Measurements from ENCODE around the gene TAPT1. TPM values are rescaled to one million over a fixed set of nuclear protein-coding genes. Genes with fewer than 3 reads are reported as not detected.

The TAPT1 gene
- total RNA-seq, 1 experiment from 2014 or later: 11.1 TPM

GRCh38 chr4:16197876-16198665 lies 28.2 kb downstream of the TAPT1 start:
- H3K4me1 ChIP-seq (ENCODE audit: insufficient read depth, low read length): no peaks in the 10 kb centered on the region

More at GRCh38 chr4:16197876-16198665, 28.2 kb downstream of the TAPT1 start:
- Histone ChIP-seq H2BK5ac (ENCODE audit: insufficient read length, low read length) (no peak overlapping the region), H2BK15ac (ENCODE audit: low read depth, low read length) (no peak overlapping the region), H3K4ac (ENCODE audit: low read depth, low read length) (no peak overlapping the region), H3K27ac (ENCODE audit: insufficient read length, low read depth, low read length) (no peak overlapping the region), H3K23ac (ENCODE audit: insufficient read length, low read depth, low read length) (no peak overlapping the region), H2BK12ac (ENCODE audit: insufficient read length, low read depth, low read length) (no peak overlapping the region), H3K79me2 (ENCODE audit: insufficient read depth, low read length) (no peaks in the 10 kb centered on the region), H3T11ph (ENCODE audit: low read length) (no peak overlapping the region), H2BK20ac (ENCODE audit: low read depth, low read length, poor library complexity, severe bottlenecking) (no peak overlapping the region), H3K9ac (ENCODE audit: extremely low read depth, insufficient read length, low read length) (no peak overlapping the region), H2AFZ (ENCODE audit: low read length) (no peak overlapping the region), H4K20me1 (ENCODE audit: control insufficient read depth, insufficient read depth, insufficient read length) (no peaks in the 10 kb centered on the region), H3K56ac (ENCODE audit: insufficient read length, low read depth, low read length) (no peak overlapping the region), H4K5ac (ENCODE audit: insufficient read length, low read depth, low read length) (no peak overlapping the region), H3K4me2 (ENCODE audit: insufficient read depth, insufficient read length, low read length) (no peak overlapping the region), H3K79me1 (ENCODE audit: insufficient read depth, low read depth, low read length, poor library complexity, severe bottlenecking) (no peaks in the 10 kb centered on the region), H3K9me3 (ENCODE audit: control insufficient read depth, low read depth, low read length) (no peaks in the 10 kb centered on the region), H4K8ac (replicated peaks; ENCODE audit: insufficient read length, low read depth, low read length) (no peak overlapping the region), H3K27me3 (ENCODE audit: insufficient read depth, low read length) (no peaks in the 10 kb centered on the region; the same call in 1 of the 2 replicates), H4K91ac (ENCODE audit: insufficient read length, low read depth, low read length) (no peak overlapping the region), H3K23me2 (ENCODE audit: insufficient read length, low read depth, low read length, poor library complexity, severe bottlenecking) (no peaks in the 10 kb centered on the region), H2AK5ac (ENCODE audit: insufficient read length, low read length) (no peak overlapping the region), H3K18ac (ENCODE audit: insufficient read length, low read depth, low read length) (no peak overlapping the region), H2BK120ac (ENCODE audit: low read depth, low read length, poor library complexity, severe bottlenecking) (no peak overlapping the region), H3K14ac (ENCODE audit: insufficient read depth, low read length) (no peak overlapping the region)
- TF ChIP-seq, protein P1, sequence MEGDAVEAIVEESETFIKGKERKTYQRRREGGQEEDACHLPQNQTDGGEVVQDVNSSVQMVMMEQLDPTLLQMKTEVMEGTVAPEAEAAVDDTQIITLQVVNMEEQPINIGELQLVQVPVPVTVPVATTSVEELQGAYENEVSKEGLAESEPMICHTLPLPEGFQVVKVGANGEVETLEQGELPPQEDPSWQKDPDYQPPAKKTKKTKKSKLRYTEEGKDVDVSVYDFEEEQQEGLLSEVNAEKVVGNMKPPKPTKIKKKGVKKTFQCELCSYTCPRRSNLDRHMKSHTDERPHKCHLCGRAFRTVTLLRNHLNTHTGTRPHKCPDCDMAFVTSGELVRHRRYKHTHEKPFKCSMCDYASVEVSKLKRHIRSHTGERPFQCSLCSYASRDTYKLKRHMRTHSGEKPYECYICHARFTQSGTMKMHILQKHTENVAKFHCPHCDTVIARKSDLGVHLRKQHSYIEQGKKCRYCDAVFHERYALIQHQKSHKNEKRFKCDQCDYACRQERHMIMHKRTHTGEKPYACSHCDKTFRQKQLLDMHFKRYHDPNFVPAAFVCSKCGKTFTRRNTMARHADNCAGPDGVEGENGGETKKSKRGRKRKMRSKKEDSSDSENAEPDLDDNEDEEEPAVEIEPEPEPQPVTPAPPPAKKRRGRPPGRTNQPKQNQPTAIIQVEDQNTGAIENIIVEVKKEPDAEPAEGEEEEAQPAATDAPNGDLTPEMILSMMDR (conservative IDR thresholded peaks at IDR 0.05): no peak
- Mint-ChIP-seq H3K9me3 (no peaks in the 10 kb centered on the region), H3K4me3 (no peak overlapping the region), H3K4me1 (peaks cover 12 to 21% of the 10 kb centered on the region in 2 experiments), H3K27me3 (ENCODE audit: low read depth) (no peaks in the 10 kb centered on the region), H3K36me3 (ENCODE audit: insufficient read depth in 1 of 3, low read depth in 3 of 3) (peaks cover 0 to 2% (median 0%) of the 10 kb centered on the region in 3 experiments; a peak in 1 of 7 replicates), H3K27ac (peak overlapping the region in 1 of 3 experiments; percentile 8; a peak in 1 of 7 replicates)
- no CpG with 5 or more reads among the region's 2 CpGs for WGBS (ENCODE audit: extremely low coverage, insufficient read length, low lambda C conversion rate)
- DNase-seq: no peak
